Cardiac septum (tissue), 1 donor: Measurements from ENCODE around the gene POLA2. TPM values are rescaled to one million over a fixed set of nuclear protein-coding genes. Genes with fewer than 3 reads are reported as not detected.

Experiments used
- DNase-seq: peaks from one replicate; pipeline ENCODE4 v3.0.0-alpha.2; 2020; ENCODE audit warnings: low spot score
- intact Hi-C: fragments of 100-400 bp; cut with DNase I; formaldehyde crosslinking; loops from one replicate; pipeline ENCODE4 v1.14.0; 2022
- long read RNA-seq: library from polyadenylated mRNA; unstranded; transcript quantifications from one replicate; pipeline ENCODE4 v2.0.0, GENCODE V29; 2021
- total RNA-seq: library from RNA; stranded (reverse); fragmentation: NEBNext Ultra II Directional; extraction: Animal tissue kit (Norgen Biotek cat#: 25700); gene quantifications from one replicate; pipeline ENCODE4 v1.2.1, GENCODE V29; 2021
- donor health status: DM: no; HTN: no; CAD: no.

The POLA2 gene, protein sequence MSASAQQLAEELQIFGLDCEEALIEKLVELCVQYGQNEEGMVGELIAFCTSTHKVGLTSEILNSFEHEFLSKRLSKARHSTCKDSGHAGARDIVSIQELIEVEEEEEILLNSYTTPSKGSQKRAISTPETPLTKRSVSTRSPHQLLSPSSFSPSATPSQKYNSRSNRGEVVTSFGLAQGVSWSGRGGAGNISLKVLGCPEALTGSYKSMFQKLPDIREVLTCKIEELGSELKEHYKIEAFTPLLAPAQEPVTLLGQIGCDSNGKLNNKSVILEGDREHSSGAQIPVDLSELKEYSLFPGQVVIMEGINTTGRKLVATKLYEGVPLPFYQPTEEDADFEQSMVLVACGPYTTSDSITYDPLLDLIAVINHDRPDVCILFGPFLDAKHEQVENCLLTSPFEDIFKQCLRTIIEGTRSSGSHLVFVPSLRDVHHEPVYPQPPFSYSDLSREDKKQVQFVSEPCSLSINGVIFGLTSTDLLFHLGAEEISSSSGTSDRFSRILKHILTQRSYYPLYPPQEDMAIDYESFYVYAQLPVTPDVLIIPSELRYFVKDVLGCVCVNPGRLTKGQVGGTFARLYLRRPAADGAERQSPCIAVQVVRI
- 3.5 TPM for total RNA-seq
- long read RNA-seq, partial matches to known transcripts = 0 of 1 reads
- long read RNA-seq, other reads (novel, unspliced or antisense) = 1 of 1 reads

DNA sequence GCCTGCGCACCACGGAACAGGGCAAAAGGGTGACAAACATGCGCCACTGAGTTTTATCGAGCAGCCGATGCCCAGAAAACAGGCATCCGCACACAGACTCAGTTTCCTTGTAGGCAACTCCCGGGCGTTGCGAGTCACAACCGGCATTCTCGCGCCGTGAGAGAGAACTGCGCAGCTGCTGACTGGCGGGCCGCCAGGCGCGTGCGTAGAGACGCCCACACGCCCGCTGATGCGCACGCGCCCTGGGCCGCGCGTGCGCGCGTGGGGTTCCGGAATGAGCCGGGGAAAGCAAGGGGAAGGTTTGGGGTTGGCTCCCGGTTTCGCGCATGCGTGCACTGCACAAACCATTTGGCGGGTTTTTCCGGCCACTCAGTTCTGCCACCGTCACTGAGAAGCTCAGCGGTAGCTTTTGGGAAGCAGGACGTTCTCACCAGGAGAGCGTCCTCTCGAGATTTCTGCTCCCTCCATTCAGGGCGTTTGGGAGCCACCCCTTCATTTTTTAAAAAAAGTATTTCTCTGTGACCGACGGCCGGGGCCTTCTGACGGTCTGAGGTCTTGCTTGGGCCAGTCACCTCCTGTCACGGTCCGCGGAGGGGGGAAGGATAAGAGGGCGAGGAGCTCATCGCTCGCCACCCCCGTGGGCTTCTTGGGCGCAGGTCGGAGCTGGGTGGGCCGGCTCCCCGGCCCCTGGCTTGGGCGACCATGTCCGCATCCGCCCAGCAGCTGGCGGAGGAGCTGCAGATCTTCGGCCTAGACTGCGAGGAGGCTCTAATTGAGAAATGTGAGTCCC lies at the start of gene POLA2:
TSS of gene POLA2 (plus strand) at position 372 of the 790 bp plus-strand sequence. CDS start at position 703, 331 bp downstream.
- peak; percentile 96 for DNase-seq
- intact Hi-C loops = no loop called here

DNA sequence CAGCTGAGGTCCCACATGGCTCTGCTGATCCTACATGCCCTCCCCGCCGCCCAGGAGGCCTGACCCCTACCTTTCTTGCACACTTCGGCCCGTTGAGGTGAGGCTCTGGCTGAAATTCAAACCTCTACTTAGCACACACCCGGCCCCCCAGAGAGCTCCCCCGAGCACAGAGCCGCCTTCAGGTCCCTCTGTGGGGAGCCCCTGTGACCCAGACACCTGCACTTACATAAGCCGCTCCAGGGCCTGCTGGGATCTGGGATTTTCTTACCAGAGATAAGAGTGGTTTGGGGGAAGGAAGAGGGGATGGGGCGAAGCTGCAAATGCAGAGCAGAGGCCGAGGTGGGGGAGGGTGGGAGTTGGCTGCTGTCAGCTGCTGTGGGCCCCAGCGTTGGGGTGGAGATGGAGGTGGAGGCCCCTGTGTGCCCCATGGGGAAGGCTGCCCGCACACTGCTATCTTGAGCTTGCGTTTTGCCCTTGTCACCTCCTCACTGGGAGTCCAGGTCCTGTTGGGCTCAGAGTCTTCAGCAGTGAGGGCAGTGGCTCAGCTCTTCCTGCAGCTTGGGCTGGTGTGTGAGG lies 49.4 kb upstream of the POLA2 start:
- peak; percentile 36 for DNase-seq

DNA sequence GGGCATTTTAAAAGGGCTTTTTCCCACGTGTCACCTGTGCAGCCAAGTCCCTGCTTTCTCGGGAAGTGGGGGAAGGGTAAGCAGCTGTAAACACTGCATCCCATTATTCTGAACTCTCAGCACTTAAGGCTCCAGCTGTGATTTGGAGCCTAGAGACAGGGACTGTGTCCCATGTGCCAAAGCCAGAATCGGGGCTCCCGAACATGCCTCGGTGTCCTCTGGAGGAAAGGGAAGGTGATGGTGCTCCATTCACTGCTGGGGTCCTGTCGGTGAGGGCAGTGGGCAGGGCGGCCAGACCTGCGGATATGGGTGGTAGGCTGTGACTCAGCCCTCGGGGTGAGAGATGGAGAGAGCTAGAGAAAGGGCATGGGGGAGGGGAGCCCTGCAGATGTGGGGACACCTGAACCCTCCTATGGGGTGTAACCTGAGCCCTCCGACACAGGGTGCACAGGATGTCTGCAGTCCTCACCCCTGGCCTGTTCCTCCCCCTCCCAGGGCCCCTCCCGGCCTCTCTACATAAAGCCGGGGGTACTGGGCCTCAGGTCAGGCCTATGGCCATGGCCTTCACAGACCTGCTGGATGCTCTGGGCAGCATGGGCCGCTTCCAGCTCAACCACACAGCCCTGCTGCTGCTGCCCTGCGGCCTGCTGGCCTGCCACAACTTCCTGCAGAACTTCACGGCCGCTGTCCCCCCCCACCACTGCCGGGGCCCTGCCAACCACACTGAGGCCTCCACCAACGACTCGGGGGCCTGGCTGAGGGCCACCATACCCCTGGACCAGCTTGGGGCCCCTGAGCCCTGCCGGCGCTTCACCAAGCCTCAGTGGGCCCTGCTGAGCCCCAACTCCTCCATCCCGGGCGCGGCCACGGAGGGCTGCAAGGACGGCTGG lies 48.2 kb upstream of the POLA2 start:
- DNase-seq = peak; percentile 76

More for the DNA sequence above, 49.4 kb upstream of the POLA2 start:
- intact Hi-C loops = no loop called here

DNA sequence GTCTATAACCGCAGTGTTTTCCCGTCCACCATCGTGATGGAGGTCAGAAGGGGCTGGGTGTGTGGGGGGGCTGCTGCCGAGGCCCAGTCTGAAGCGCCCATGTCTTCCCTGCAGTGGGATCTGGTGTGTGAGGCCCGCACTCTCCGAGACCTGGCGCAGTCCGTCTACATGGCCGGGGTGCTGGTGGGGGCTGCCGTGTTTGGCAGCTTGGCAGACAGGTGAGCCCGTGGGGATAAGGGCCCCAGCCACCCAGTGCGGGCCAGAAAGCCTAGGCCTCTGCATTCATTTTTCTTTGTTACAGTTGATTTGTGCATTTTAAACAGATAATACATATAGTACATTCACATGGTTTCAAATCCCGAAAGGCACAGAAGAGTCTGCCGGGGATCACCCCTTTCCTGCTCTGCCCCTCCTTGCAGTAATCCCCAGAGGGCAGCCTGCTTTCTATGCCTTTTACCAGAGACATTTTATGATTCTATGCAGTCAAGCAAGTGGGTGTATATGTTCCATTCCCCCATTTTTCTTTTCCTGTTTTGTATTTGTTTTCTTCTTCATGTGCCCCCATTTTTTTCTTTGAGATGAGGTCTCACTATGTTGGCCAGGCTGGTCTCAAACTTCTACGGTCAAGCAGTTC lies 47.4 kb upstream of the POLA2 start:
- intact Hi-C loops = no loop called here
- peak; percentile 71 for DNase-seq

More for the DNA sequence above, 48.2 kb upstream of the POLA2 start:
- intact Hi-C loops = no loop called here

DNA sequence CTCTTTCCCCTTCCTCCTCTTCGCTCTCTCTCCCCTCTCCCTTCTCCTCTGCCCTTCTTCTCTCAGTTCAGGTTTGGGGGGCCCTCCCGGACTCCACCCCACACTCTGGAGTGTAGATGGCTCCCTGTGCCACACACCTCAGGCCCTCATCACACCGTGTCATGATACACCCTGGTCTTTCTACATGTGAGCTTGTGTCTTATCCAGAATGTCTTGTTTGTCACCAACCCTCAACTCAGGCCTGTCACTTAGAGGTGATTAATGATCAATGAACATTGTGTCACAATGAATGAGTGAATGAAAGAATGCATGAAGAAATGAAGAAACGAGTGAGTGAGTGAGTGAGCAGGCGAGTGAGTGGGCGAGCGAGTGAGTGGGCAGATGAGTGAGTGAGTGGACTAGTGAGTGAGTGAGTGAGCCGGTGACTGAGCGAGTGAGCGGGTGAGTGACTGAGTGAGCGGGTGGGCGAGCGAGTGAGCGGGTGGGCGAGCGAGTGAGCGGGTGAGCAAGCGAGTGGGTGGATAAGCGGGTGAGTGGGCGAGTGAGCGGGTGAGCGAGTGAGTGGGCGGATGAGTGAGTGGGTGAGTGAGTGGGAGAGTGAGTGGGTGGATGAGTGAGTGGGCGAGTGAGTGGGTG lies 46.2 kb upstream of the POLA2 start:
- peak; percentile 56 for DNase-seq
- intact Hi-C loops = no loop called here

DNA sequence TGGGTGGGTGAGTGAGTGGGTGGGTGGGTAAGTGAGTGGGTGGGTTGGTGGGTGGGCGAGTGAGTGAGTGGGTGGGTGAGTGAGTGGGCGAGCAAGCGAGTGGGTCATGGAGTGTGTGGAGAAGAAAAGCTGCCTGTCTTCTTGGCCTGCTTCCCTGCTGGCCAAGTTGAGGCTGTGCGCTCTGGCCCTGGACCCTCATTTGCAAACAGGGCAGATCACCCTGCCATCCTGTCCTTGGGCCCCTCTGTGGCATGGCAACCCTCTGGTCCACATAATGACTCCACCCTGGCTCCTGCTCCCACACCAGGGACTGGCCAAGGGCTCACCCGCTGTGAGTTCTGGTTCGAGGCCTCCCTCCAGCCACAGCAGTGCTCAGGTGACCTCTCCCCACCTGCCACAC lies 44.9 kb upstream of the POLA2 start:
- DNase-seq = peak; percentile 14
- intact Hi-C loops = no loop called here

DNA sequence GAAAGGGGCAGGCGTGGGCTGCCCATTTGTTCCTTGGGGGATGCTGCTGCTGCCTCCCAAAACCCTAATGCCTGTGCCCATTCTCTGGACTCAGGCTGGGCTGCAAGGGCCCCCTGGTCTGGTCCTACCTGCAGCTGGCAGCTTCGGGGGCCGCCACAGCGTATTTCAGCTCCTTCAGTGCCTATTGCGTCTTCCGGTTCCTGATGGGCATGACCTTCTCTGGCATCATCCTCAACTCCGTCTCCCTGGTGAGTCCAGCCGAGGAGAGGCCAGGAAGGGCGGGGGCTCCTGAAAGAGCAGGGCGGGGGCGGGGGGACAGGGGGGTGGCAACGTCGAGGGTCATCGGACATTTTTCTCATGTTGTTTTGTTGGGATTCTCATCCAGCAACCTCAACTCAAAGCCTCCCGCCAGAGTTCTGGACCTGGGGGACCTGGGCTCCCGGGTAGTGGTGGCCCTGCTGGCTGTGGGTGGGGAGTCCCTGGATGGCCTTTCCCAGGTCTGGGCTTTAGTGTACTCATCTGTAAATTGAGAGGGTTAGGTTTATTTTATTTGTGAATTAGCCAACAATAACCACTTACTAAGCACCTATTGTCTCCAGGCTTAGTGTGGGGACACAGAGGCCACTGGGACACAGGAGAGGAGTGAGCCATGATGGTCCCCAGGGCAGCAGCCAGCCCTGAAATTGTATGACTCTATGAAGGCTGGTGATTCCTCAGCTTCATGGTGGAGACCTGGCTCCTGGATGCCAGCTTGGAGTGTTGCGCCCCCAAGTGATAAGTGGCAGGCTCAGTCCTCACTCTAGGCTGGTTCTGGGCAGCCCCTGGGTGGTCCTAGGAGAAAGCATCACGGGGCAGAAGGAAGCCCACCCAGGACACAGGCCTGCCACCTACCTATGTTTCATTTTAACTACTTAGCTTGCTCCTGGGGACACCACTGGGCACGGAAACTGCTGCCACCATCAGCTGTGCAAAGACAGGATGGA lies 44.0 kb upstream of the POLA2 start:
- DNase-seq = peak; percentile 39
- intact Hi-C loops = no loop called here

DNA sequence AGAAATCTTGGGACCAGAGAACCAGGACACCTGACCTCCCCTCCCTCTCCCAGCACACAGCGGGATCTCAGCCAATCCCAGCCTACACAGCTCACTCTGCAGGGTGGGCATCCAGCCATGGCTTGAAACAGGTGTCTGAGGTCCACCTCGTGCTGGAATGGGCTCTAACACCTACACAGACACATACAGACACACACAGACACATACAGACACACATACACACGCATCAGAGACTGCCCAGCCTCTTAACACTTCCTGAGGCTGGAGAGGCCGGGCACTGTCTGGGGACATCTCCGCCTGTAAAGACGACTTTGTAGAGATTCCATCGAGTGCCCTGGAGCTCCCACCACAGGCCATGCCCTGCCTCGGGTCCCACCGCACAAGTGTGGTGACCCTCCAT lies 43.3 kb upstream of the POLA2 start:
- intact Hi-C loops = no loop called here

DNA sequence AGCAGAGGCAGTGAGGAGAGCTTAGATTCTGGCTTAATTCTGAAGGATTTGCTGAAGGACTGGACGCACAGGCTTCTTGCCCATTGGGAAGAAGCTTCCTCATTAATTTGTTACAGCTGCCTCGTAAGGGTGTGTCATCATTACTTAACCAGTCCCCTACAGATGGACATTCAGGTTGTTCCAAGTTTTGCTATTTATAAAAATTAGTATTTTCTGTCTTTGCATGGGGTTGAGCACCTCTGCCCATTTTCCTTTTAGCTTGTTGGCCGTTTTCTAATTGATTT lies 41.9 kb upstream of the POLA2 start:
- DNase-seq = no peak
- intact Hi-C loops = no loop called here

More for the DNA sequence above, 43.3 kb upstream of the POLA2 start:
- peak; percentile 44 for DNase-seq

DNA sequence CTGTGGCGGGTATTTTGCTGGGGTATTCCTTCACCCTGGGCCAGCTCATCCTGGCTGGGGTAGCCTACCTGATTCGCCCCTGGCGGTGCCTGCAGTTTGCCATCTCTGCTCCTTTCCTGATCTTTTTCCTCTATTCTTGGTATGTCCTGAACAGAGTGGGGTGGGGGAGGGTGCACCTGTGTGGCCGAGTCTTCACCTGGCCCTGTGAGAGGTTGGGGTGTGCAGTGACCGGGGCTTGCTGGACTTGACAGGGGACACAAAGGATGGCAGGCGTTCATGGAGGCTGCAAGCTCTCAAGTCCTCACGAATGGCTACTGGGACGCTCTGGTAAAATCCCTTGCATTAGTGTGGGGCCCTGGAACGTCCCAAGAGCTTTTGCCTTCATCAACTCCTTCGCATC lies 40.7 kb upstream of the POLA2 start:
- DNase-seq = no peak
- intact Hi-C loops = no loop called here

DNA sequence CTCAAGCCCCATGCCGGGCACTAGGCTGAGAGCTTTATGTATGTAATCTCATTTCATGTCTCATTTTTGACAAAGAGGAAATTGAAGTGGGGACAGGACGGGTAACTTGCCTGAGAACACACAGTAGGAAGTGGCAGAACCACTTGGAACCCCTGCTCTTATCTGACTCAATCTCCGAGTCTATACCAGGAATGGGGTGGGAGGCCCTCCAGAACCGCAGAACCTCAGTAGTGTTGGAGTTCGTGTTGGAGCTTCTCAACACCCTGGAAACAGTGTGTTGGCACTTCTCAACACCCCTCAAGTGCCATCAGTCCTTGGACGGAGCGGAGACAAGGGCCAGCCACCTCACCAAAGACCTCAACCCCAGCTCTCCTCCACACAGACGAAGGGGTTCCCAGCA lies 38.8 kb upstream of the POLA2 start:
- intact Hi-C loops = no loop called here
- no peak for DNase-seq

DNA sequence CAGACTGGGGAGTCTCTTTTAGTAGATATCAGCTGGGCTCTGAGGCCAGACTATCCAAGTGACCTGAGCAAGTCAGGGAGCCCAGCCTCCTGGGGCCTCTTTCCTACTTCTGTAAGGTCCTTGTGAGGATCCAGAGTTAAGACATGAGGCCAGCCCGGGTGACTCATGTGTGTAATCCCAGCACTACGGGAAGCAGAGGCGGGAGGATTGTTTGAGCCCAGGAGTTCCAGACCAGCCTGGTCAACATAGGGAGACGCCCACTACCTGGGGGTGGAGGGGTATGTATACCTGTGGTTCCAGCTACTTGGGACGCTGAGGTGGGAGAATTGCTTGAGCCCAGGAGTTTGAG lies 36.9 kb upstream of the POLA2 start:
- intact Hi-C loops = no loop called here
- DNase-seq = no peak

DNA sequence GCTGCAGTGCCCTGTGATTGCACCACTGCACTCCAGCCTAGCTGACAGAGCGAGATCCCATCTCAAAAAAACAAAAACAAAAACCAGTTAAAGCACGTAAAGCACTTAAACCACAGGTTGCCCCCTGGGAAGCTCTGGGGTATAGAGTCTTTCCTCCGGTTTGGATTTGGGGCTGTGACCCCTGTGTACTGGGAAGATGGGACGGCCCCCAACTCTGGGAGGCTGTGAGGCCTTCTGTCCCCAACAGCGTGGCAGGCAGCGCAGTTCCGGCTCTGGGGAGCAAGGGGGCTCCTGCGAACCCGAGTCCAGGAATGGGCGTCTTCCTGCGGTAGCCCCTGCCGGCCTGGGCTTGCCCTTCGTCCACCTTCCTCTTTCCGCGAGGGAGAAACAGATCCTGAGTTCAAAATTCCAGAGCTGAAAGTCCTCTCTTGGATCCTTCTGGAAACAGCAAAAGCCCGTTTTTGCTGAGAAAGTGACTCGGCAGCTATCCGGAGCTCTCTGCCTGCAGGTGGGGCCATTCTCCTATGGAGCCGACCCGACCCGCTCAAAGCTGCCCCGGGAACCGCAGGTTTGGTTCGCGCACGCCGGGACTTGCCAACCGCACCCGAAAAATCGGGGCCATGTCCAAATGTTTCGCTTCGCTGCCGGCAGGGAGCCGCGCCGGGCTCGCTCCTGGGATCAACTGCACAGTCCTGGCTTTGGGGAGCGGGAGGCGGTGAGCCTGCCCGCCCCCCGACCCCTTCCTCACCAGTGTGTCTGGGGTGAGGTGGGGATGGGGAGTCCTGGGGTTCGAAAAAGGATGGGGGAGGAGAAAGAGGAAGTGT lies 36.3 kb upstream of the POLA2 start:
- DNase-seq = peak; percentile 81
- intact Hi-C loops = no loop called here

DNA sequence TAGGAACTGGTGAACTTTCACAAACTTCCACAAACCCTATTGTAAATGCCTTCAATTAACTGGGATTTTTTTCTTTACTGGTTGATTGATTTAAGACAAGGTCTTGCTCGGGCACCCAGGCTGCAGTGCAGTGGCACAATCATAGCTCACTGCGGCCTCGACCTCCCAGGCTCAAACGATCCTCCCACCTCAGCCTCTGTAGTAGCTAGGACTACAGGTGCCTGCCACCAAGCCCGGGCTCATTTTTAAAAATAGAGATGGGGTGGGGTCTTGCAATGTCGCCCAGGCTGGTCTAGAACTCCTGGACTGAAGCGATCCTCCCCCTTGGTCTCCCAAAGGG lies 35.7 kb upstream of the POLA2 start:
- no peak for DNase-seq
- intact Hi-C loops = no loop called here

DNA sequence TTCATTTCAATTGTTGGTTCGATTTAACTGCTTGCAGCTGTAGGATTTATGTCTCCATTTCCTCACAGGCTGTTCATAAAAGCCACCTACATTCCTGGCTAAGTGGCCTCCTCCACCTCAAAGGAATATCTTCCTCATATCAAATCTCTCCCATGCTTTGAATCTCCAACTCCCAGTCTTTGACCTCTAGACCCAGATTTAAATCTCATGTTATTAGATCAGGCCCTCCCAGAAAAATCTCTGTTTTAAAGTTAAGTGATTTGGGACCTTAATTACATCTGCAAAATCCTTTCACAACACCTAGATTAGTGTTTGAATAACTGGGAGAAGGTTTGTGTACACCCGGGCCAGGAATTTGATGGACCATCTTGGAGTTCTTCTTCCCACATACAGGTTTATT lies 33.9 kb upstream of the POLA2 start:
- no peak for DNase-seq
- intact Hi-C loops = no loop called here

DNA sequence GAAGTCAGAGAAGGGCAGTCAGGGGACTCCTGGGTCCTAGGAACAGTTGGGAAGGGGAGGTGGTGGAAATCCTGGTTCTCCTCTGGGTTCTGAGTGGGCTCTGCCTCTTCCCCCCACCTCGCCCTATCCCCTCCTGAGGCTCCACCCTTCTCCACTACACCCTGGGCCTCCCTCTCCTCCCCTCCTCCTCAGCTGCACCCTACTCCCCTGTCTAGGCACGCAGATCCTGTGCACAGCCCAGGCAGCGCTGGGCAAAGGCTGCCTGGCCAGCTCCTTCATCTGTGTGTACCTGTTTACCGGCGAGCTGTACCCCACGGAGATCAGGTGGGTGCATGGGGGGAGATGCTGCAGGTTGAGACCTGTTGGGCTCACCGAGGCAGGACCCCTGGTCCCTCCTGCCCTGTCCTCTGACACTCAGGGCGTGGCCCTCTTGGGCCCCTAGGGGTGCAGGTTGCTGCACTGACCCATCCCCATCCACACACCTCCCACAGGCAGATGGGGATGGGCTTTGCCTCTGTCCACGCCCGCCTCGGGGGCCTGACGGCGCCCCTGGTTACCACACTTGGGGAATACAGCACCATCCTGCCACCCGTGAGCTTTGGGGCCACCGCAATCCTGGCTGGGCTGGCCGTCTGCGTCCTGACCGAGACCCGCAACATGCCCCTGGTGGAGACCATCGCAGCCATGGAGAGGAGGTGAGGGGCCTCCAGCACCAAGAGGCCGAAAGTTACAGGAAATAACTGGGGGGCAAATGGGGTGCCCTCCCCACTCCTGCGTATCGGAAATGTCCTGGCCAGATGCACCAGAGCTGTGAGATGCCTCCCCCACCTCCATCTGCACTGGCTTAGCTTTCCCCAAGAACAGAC lies 25.3 kb upstream of the POLA2 start:
- DNase-seq = no peak
- intact Hi-C loops = no loop called here
